Esophagus (tissue), 2 donors: ENCODE data around the gene INIP. TPM values are rescaled to one million over a fixed set of nuclear protein-coding genes. Genes with fewer than 3 reads are reported as not detected.

Experiments used
- H3K27ac ChIP-seq, 2 donors: one replicate each; pipeline ENCODE4 v1.5.1; 2013; ENCODE audit warnings: low read depth in 2 of 2, mild to moderate bottlenecking in 2 of 2, inconsistent platforms in 1 of 2, low read length in 1 of 2, moderate library complexity in 1 of 2
- H3K27me3 ChIP-seq, 2 donors: one replicate each; pipeline ENCODE4 v1.6.1; 2013; ENCODE audit warnings: low read length in 2 of 2, control low read depth in 1 of 2, mild to moderate bottlenecking in 1 of 2; ENCODE audit not compliant: insufficient read depth in 2 of 2, control insufficient read depth in 1 of 2
- H3K36me3 ChIP-seq, 2 donors: one replicate each; pipeline ENCODE4 v1.6.1; 2013; ENCODE audit warnings: low read length in 1 of 2; ENCODE audit not compliant: control insufficient read depth in 2 of 2, insufficient read depth in 2 of 2
- H3K4me1 ChIP-seq, 2 donors: one replicate each; pipeline ENCODE4 v1.6.1; 2013; ENCODE audit warnings: low read length in 1 of 2; ENCODE audit not compliant: control insufficient read depth in 2 of 2, insufficient read depth in 2 of 2
- H3K4me3 ChIP-seq, 2 donors: one replicate each; pipeline ENCODE4 v1.5.1; 2013; ENCODE audit warnings: low read length in 2 of 2, mild to moderate bottlenecking in 2 of 2, low read depth in 1 of 2, moderate library complexity in 1 of 2
- H3K9me3 ChIP-seq, 2 donors: one replicate each; pipeline ENCODE4 v1.6.1; 2013; ENCODE audit warnings: mild to moderate bottlenecking in 2 of 2, low read depth in 1 of 2, low read length in 1 of 2, moderate library complexity in 1 of 2; ENCODE audit not compliant: control insufficient read depth in 2 of 2, insufficient read depth in 1 of 2
- WGBS, 2 donors: extraction: QIAGEN DNeasy Blood & Tissue Kit; methylation state at CpG; one replicate each; pipeline ENCODE4 v1.1.7; 2013; 5-methylcytosine and 5-hydroxymethylcytosine counted together
- polyA plus RNA-seq, 2 donors: library from polyadenylated mRNA; stranded (reverse); fragments of 200-250 nt; gene quantifications; one replicate each; pipeline ENCODE4 v1.2.3, GENCODE V29; 2013
- donor health status: healthy with polysubstance abuse.
- donor health status: Bipolar disorder and iron deficiency.

Gene INIP
- polyA plus RNA-seq, 2 donors = 4.4 to 7.0 TPM

- no peaks in the 10 kb centered on the region for H3K27me3 ChIP-seq
- H3K4me1 ChIP-seq = peaks cover 9 to 11% of the 10 kb centered on the region in 2 donors
- H3K36me3 ChIP-seq = no peaks in the 10 kb centered on the region
- peak overlapping the region in 1 of 2 donors; percentile 60 for H3K27ac ChIP-seq
- H3K4me3 ChIP-seq = no peak overlapping the region
- WGBS, 2 donors = 53 to 54% methylated on average over 4 of the region's 4 CpGs
- no peaks in the 10 kb centered on the region for H3K9me3 ChIP-seq
These were observed 37.8 kb upstream of the INIP start for GRCh38 chr9:112755675-112756074.

DNA sequence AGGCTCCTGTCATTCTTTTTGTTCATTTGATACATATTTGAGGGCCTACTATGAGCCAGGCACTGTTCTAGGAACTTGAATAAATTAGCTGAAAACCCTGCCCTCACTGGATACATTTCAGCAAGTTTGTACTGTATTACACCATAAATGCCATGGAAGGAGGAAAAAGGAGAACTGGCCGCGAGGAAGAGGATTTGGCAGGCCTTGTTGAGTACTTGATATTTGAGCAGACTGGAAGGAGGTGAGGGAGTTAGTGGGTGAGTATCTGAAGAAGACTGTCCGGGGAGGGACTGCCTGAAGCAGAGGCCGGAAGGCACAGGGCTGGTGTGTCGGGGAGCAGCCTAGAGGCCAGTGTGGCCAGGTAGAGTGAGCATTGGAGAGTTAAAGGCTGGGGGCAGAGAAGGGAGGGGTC lies 37.1 kb upstream of the INIP start:
- H3K4me3 ChIP-seq = no peak overlapping the region
- H3K27ac ChIP-seq = peak overlapping the region; percentile 22 to 94
- H3K27me3 ChIP-seq = no peaks in the 10 kb centered on the region
- H3K4me1 ChIP-seq = peaks cover 9 to 14% of the 10 kb centered on the region in 2 donors
- H3K9me3 ChIP-seq = no peaks in the 10 kb centered on the region
- no peaks in the 10 kb centered on the region for H3K36me3 ChIP-seq
- 39 to 47% methylated on average over 5 of the region's 5 CpGs for WGBS, 2 donors

DNA sequence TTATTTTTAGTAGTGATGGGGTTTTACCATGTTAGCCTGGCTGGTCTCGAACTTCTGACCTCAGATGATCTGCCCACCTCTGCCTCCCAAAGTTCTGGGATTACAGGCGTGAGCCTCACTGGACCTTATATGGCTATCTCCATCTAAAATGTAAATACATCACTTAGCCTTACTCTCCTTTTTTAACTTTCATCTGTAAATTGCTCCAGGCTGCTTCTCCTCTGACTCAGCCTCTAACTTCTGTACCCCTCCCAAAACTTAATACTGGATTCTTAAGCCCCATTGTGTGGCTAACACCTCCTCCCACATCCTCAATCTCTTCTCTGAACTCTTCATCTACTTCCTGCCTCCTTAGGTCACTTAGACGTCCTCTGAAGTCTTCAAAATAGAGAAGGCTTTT lies 36.7 kb upstream of the INIP start:
- Histone ChIP-seq H3K4me1 (peaks cover 9 to 15% of the 10 kb centered on the region in 2 donors), H3K27me3 (no peaks in the 10 kb centered on the region), H3K36me3 (no peaks in the 10 kb centered on the region), H3K9me3 (no peaks in the 10 kb centered on the region), H3K27ac (peak overlapping the region in 1 of 2 donors; percentile 22), H3K4me3 (no peak overlapping the region)
- 37 to 53% methylated on average over 3 of the region's 3 CpGs for WGBS, 2 donors

GRCh38 chr9:112753725-112754124 lies 35.8 kb upstream of the INIP start:
- 55 to 64% methylated on average over 2 of the region's 2 CpGs for WGBS, 2 donors
- Histone ChIP-seq H3K9me3 (no peaks in the 10 kb centered on the region), H3K4me1 (peaks cover 9 to 15% of the 10 kb centered on the region in 2 donors), H3K4me3 (no peak overlapping the region), H3K27ac (peak overlapping the region in 1 of 2 donors; percentile 48), H3K36me3 (no peaks in the 10 kb centered on the region), H3K27me3 (no peaks in the 10 kb centered on the region)

GRCh38 chr9:112752334-112753125 lies 34.6 kb upstream of the INIP start:
- Histone ChIP-seq H3K4me1 (peaks cover 6 to 15% of the 10 kb centered on the region in 2 donors), H3K9me3 (no peaks in the 10 kb centered on the region), H3K27me3 (no peaks in the 10 kb centered on the region), H3K36me3 (no peaks in the 10 kb centered on the region), H3K27ac (no peak overlapping the region), H3K4me3 (no peak overlapping the region)
- WGBS, 2 donors = 81 to 82% methylated on average over 6 of the region's 6 CpGs

DNA sequence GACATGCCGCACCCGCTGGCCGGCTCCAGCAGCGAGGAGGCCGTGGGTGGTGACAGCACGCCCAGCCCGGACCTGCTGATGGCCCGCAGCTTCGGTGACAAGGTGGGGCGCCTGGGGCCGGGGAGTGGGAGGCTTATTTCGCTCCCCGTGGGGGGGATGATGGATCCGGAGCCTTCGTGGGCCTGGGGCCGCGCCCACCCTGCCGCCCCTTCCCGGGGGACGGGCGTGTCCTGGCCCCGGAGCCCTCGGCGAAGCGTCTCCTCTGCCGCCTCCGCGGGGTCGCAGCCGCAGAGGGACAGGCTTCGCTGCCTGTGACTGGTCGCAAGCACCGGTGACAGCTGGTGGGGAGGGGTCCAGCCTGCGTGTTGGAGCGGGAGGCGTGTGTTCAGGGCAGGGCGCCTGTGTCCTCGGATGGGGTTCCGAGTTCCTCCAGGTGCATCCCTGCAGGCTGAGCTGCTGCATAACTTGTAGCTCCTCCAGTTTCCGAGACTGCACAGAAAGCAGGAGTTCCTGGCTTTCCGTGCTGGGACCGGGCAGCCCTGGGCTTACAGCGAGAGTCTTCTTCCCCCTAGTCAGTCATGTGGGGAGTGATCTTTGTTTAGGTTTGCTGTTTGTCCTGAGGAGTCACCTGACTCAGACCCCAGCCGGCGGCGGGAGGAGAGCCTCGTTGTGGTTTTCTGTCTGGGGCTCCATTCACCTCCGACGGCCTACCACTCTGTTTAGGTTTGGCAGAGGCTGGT lies 33.3 kb upstream of the INIP start:
- no peaks in the 10 kb centered on the region for H3K36me3 ChIP-seq
- H3K4me1 ChIP-seq = peaks cover 6 to 15% of the 10 kb centered on the region in 2 donors
- H3K27me3 ChIP-seq = no peaks in the 10 kb centered on the region
- H3K27ac ChIP-seq = peak overlapping the region; percentile 43 to 80
- H3K9me3 ChIP-seq = no peaks in the 10 kb centered on the region
- H3K4me3 ChIP-seq = peak overlapping the region; percentile 75 to 87
- WGBS, 2 donors = 0 to 1% methylated on average over 45 to 49 of the region's 49 CpGs

GRCh38 chr9:112750764-112751055 lies 32.8 kb upstream of the INIP start:
- Histone ChIP-seq H3K27me3 (no peaks in the 10 kb centered on the region), H3K4me1 (peaks cover 6 to 14% of the 10 kb centered on the region in 2 donors), H3K9me3 (no peaks in the 10 kb centered on the region), H3K36me3 (no peaks in the 10 kb centered on the region), H3K27ac (peak overlapping the region; percentile 43 to 80), H3K4me3 (peak overlapping the region; percentile 75 to 87)
- 0% methylated on average over 34 to 50 of the region's 50 CpGs for WGBS, 2 donors

GRCh38 chr9:112750016-112750763 lies 32.3 kb upstream of the INIP start, which contains the start of gene SNX30:
Gene SNX30 (plus strand): TSS chr9:112750760. CDS start chr9:112751002, 242 bp downstream.
- Histone ChIP-seq H3K9me3 (no peaks in the 10 kb centered on the region), H3K36me3 (no peaks in the 10 kb centered on the region), H3K4me3 (peak within 1 kb of the TSS; percentile 75 to 87), H3K27me3 (no peaks in the 10 kb centered on the region), H3K27ac (peak within 1 kb of the TSS; percentile 70 to 80), H3K4me1 (peaks cover 3 to 10% of the 10 kb centered on the region in 2 donors)
- WGBS, 2 donors = 6 to 9% methylated on average over 21 to 49 of the region's 49 CpGs

DNA sequence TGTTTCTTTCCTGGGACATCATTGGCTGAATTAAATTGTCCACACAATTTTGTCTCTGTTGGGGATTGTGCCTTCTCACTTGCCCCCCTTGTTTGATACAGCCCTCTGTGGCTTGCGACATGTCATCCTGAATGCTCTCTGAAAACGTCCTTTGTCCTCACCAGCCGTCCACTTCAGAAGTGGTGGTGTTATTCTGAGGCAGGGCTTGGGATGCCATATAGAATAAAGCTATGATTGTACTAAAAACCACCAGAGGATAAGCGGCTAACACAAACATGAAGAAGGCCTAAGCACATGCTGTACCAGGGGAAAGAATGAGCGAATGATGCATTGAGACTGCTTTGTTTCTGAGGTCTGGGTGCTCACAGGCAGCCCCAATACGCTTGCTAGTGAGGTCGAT lies 29.2 kb upstream of the INIP start:
- 88 to 92% methylated on average over 7 of the region's 7 CpGs for WGBS, 2 donors
- Histone ChIP-seq H3K27me3 (no peaks in the 10 kb centered on the region), H3K4me3 (no peak overlapping the region)

More for the DNA sequence above, 29.2 kb upstream of the INIP start:
- no peaks in the 10 kb centered on the region for H3K9me3 ChIP-seq
- H3K4me1 ChIP-seq = peaks cover 2 to 4% of the 10 kb centered on the region in 2 donors
- no peaks in the 10 kb centered on the region for H3K36me3 ChIP-seq
- no peak overlapping the region for H3K27ac ChIP-seq
